Body of pancreas (tissue), 4 donors: ENCODE data around the gene OSBP2. TPM values are rescaled to one million over a fixed set of nuclear protein-coding genes. Genes with fewer than 3 reads are reported as not detected.
A peak's percentile ranks its signal among the peaks of the same experiment; 100 is the strongest.

Experiments used
- ATAC-seq: fragments of 150-250 bp; one replicate; pipeline ENCODE4 v1.9.1; 2016
- DNase-seq, 4 donors: peaks; one replicate each; pipeline ENCODE4 v3.0.0-alpha.2; 2019
- H3K27ac ChIP-seq, 4 donors: fragments of 200-600 bp; sonication (generic); 1 replicate in 3 of 4; 2 replicates in 1 of 4; pipeline versions ENCODE4 v1.5.1 to v1.6.1; 2016 to 2019; ENCODE audit warnings: mild to moderate bottlenecking in 1 of 4, mixed read lengths in 1 of 4, moderate library complexity in 1 of 4
- H3K27me3 ChIP-seq, 2 donors: fragments of 200-600 bp; sonication (generic); one replicate each; pipeline ENCODE4 v1.6.0; 2016; ENCODE audit warnings: mild to moderate bottlenecking in 1 of 2
- H3K36me3 ChIP-seq, 2 donors: fragments of 200-600 bp; sonication (generic); replicated peaks in 1 of 2; 2 replicates each; pipeline ENCODE4 v1.5.1; 2016; ENCODE audit warnings: low read depth in 2 of 2; ENCODE audit not compliant: insufficient read depth in 1 of 2
- H3K4me1 ChIP-seq: fragments of 200-600 bp; sonication (generic); one replicate; pipeline ENCODE4 v1.6.0; 2016
- H3K4me3 ChIP-seq, 2 donors: fragments of 200-600 bp; sonication (generic); 1 replicate in 1 of 2; 2 replicates in 1 of 2; pipeline ENCODE4 v1.5.1; 2016 to 2019
- H3K9me3 ChIP-seq, 3 donors: fragments of 200-600 bp; sonication (generic); 1 replicate in 2 of 3; 2 replicates in 1 of 3; pipeline ENCODE4 v1.5.1; 2016
- POLR2A ChIP-seq, 3 donors: fragments of 450-650 bp; IDR thresholded peaks; one replicate each; pipeline ENCODE4 v1.6.1; 2016; ENCODE audit warnings: antibody characterized with exemption in 3 of 3, mild to moderate bottlenecking in 2 of 3
- WGBS, 2 donors: methylation state at CpG; one replicate each; pipeline ENCODE4 v1.1.5; 2017; 5-methylcytosine and 5-hydroxymethylcytosine counted together
- intact Hi-C: fragments of 100-400 bp; cut with DNase I; formaldehyde crosslinking; loops from one replicate; pipeline ENCODE4 v1.15.1; 2023
- total RNA-seq, 2 donors: library from RNA; depleted of rRNA; stranded (reverse); fragments of >200 nt; gene quantifications; one replicate each; pipeline ENCODE4 v1.1.0, GENCODE V29; 2016
- TF ChIP-seq, protein P1 (sequence below), 7 experiments: fragments of 450-650 bp in 4 of 7; fragments of 200-600 bp in 3 of 7; sonication (generic) in 3 of 7; IDR thresholded peaks; one replicate each; pipeline ENCODE4 v1.5.1; 2016 to 2019; ENCODE audit warnings: antibody characterized with exemption in 7 of 7

Gene OSBP2
- total RNA-seq, 2 donors from 2014 or later: 2.3 to 3.0 TPM

DNA sequence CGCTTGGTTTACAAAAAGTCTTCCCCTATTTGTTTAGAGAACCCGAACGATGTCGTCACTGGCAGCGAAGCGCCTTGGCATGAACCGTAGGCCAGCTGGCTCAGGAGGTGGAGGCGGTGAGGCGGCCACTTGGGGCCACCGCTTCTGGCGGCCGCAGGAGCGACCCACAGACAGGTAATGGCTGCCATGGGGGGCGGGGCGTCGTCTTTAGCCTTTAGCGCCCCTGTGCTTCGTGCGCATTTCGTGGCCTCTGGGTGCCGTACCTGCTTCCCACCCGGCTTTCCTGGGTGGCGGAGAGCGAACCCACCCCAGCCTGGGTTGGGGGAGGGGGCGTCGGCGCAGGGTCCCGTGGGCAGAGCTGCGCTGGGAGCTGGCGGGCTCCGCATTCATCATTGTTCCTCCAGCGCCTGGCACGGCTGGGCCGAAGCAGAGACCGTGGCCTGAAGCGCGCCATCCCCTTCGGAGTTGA is 469 bp upstream of the OSBP2 start:
- H3K27me3 ChIP-seq: no peaks in the 10 kb centered on the region
- 0 to 1% methylated on average over 1 to 35 of the region's 38 CpGs for WGBS, 2 donors
- DNase-seq (peak; percentile 75 to 89 (median 82)), ATAC-seq (peak; percentile 83)
- TF ChIP-seq, protein P1, sequence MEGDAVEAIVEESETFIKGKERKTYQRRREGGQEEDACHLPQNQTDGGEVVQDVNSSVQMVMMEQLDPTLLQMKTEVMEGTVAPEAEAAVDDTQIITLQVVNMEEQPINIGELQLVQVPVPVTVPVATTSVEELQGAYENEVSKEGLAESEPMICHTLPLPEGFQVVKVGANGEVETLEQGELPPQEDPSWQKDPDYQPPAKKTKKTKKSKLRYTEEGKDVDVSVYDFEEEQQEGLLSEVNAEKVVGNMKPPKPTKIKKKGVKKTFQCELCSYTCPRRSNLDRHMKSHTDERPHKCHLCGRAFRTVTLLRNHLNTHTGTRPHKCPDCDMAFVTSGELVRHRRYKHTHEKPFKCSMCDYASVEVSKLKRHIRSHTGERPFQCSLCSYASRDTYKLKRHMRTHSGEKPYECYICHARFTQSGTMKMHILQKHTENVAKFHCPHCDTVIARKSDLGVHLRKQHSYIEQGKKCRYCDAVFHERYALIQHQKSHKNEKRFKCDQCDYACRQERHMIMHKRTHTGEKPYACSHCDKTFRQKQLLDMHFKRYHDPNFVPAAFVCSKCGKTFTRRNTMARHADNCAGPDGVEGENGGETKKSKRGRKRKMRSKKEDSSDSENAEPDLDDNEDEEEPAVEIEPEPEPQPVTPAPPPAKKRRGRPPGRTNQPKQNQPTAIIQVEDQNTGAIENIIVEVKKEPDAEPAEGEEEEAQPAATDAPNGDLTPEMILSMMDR (IDR thresholded peaks at IDR 0.05): peak in 4 of 7 experiments; percentile 11 to 14 (median 14)
- TF ChIP-seq POLR2A (IDR thresholded peaks at IDR 0.05): peak; percentile 27 to 54 (median 52)
- peak overlapping the region; percentile 83 to 96 (median 88) for H3K27ac ChIP-seq
- intact Hi-C loops: no loop called here
- H3K4me1 ChIP-seq: peaks cover 15% of the 10 kb centered on the region
- H3K9me3 ChIP-seq: no peaks in the 10 kb centered on the region
- no peaks in the 10 kb centered on the region for H3K36me3 ChIP-seq
- peak overlapping the region; percentile 19 to 62 for H3K4me3 ChIP-seq

DNA sequence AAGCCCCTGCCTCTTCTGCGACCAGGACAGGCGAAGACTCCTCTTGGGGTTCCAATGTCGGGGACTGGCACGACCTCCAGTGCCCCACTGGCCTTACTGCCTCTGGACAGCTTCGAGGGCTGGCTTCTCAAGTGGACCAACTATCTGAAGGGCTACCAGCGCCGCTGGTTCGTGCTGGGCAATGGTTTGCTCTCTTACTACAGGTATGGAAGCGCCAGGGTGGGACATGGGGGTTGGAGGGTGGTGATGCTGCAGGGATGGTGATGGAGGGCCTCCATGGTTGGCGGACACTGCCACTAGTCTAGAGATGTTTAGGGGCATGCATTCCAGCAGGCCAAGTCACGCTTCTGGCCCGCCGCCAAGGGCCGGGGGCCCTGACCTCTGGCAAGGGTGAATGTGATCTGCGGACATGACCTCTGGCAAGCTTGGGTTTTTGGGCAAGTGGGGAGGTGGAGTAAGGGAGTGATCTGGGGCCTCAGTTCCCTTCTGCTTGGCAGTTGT is 727 bp downstream of the OSBP2 start:
- DNase-seq (peak in 3 of 4 donors; percentile 8 to 27 (median 22)), ATAC-seq (no peak)
- TF ChIP-seq, protein P1 (IDR thresholded peaks at IDR 0.05): no peak
- TF ChIP-seq POLR2A (IDR thresholded peaks at IDR 0.05): no peak
- peak overlapping the region in 2 of 4 donors; percentile 82 to 83 for H3K27ac ChIP-seq
- H3K36me3 ChIP-seq: no peaks in the 10 kb centered on the region
- WGBS, 2 donors: 37% methylated on average over 15 of the region's 15 CpGs; no CpG with 5 or more reads in 1 of the 2 donors
- H3K9me3 ChIP-seq: no peaks in the 10 kb centered on the region
- H3K27me3 ChIP-seq: no peaks in the 10 kb centered on the region
- intact Hi-C loops: no loop called here
- peaks cover 15% of the 10 kb centered on the region for H3K4me1 ChIP-seq
- peak overlapping the region; percentile 13 to 22 for H3K4me3 ChIP-seq

DNA sequence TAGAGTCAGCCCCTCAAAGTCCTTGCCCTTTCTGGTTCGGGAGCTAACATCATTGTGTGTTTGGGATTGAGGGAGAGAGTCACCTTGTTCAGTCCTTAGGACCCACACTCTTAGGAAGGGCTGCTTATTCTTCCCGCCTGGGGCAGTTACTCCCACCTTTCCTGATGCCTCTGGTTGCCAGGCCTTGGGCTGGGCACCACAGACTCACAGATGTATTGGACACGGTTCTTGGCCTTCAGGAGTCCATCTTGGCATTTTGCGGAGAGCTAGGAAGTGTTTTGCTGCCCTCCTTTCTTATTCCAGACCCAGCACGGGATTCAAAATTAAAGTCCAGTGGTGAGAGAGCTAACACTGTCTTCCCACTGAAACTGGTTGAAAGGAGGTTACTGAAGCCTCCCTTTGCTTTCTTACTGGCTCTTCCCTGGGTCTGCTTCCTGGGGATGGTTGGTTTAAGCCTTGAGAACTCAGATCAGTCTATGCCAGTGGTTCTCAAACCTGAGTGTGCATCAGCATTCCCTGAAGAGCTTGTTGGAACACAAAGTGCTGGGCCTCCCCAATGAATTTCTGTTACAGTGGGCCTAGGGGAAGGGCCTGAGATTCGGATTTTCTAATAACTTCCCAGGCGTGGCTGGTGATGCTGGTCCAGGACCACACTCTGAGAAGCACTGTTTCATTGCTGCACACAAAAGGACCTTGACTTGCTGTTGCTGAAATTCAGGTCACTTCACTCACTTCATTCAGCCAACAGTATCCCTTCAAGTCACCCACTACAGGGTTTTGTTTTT is 1.4 kb downstream of the OSBP2 start:
- Histone ChIP-seq H3K4me3 (no peak overlapping the region), H3K9me3 (no peaks in the 10 kb centered on the region), H3K27me3 (no peaks in the 10 kb centered on the region), H3K27ac (no peak overlapping the region), H3K36me3 (no peaks in the 10 kb centered on the region), H3K4me1 (peaks cover 15% of the 10 kb centered on the region)
- no peak for DNase-seq
- TF ChIP-seq, protein P1 (IDR thresholded peaks at IDR 0.05): no peak
- TF ChIP-seq POLR2A (IDR thresholded peaks at IDR 0.05): no peak
- 80 to 89% methylated on average over 6 of the region's 7 CpGs for WGBS, 2 donors
- intact Hi-C loops: no loop called here
- ATAC-seq: no peak

DNA sequence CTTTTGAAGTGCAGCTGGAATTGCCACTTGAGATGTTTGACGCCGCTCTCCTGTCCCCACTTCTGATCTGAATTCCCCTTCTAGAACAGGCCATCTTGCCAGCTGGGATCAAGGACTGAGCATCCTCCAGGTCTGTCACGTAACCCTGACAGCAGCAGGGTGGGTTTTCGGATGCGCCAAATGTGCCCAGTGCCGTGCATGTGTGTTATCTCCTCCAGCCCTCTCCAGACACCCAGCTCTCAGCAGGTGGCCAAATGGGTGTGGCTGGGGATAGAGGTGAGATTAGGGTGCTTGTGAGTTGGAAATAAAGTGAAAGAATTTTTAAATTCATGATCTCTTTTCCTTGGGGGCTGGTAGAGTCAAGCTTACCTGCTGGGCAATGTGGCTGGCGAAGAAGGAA is 3.3 kb downstream of the OSBP2 start:
- ATAC-seq: no peak
- DNase-seq: no peak
- Histone ChIP-seq H3K4me1 (peaks cover 15% of the 10 kb centered on the region), H3K27me3 (no peaks in the 10 kb centered on the region), H3K27ac (no peak overlapping the region), H3K9me3 (no peaks in the 10 kb centered on the region), H3K4me3 (no peak overlapping the region), H3K36me3 (no peaks in the 10 kb centered on the region)
- no peak for TF ChIP-seq POLR2A (IDR thresholded peaks at IDR 0.05)
- TF ChIP-seq, protein P1 (IDR thresholded peaks at IDR 0.05): no peak
- WGBS, 2 donors: 92 to 100% methylated on average over 7 of the region's 7 CpGs
- intact Hi-C loops: no loop called here
